Renal cortex interstitium (tissue), 11 donors: ENCODE results near the gene PPIL3. TPM values are rescaled to one million over a fixed set of nuclear protein-coding genes. Genes with fewer than 3 reads are reported as not detected.
A peak's percentile ranks its signal among the peaks of the same experiment; 100 is the strongest.

Source experiments
- DNase-seq, 11 donors: peaks; one replicate each; pipeline ENCODE4 v3.0.0-alpha.2; 2013; ENCODE audit warnings: low read depth in 9 of 11, low spot score in 4 of 11; ENCODE audit errors: extremely low read depth in 1 of 11
- polyA plus RNA-seq, 3 donors: library from polyadenylated mRNA; unstranded; fragments of 120-200 nt; gene quantifications; one replicate each; pipeline ENCODE4 v1.2.1, GENCODE V29; 2013; ENCODE audit not compliant: insufficient read length in 3 of 3

Gene PPIL3
- polyA plus RNA-seq, 3 donors: 49.2 to 70.3 (median 65.1) TPM

- DNase-seq: no peak
These were observed 17.7 kb downstream of the PPIL3 start for GRCh38 chr2:200871151-200871550.

GRCh38 chr2:200869014-200869413 lies 19.9 kb downstream of the PPIL3 start:
- DNase-seq: no peak

GRCh38 chr2:200864176-200865034 lies 24.5 kb downstream of the PPIL3 start, which contains the start of gene CLK1:
Gene CLK1 (minus strand): TSS chr2:200864658. CDS start chr2:200861862, 2,796 bp downstream.
- DNase-seq: peak; percentile 88 to 95 (median 92)

GRCh38 chr2:200863782-200864175 lies 25.1 kb downstream of the PPIL3 start:
- peak in 4 of 11 donors; percentile 36 to 79 (median 52) for DNase-seq

- DNase-seq: peak in 7 of 11 donors; percentile 40 to 75 (median 47)
These were observed 26.3 kb downstream of the PPIL3 start for GRCh38 chr2:200862532-200863000.

- DNase-seq: peak in 1 of 11 donors; percentile 9
These were observed 27.2 kb downstream of the PPIL3 start for GRCh38 chr2:200861617-200862155.

- no peak for DNase-seq
These were observed 28.6 kb downstream of the PPIL3 start for GRCh38 chr2:200860092-200860795.

- DNase-seq: no peak
These were observed 32.1 kb downstream of the PPIL3 start for GRCh38 chr2:200856806-200857205.

GRCh38 chr2:200852605-200853004 lies 36.3 kb downstream of the PPIL3 start:
- DNase-seq: no peak

- no peak for DNase-seq
These were observed 37.3 kb downstream of the PPIL3 start for GRCh38 chr2:200851398-200852248.

- no peak for DNase-seq
These were observed 38.2 kb downstream of the PPIL3 start for GRCh38 chr2:200850512-200851256.

GRCh38 chr2:200847939-200848338 lies 40.9 kb downstream of the PPIL3 start:
- no peak for DNase-seq

GRCh38 chr2:200847269-200847668 lies 41.6 kb downstream of the PPIL3 start:
- no peak for DNase-seq

- no peak for DNase-seq
These were observed 43.1 kb downstream of the PPIL3 start for GRCh38 chr2:200845669-200846325.

- DNase-seq: no peak
These were observed 43.7 kb downstream of the PPIL3 start for GRCh38 chr2:200845194-200845593.

- no peak for DNase-seq
These were observed 44.6 kb downstream of the PPIL3 start for GRCh38 chr2:200843993-200844948.

- no peak for DNase-seq
These were observed 49.4 kb downstream of the PPIL3 start for GRCh38 chr2:200839513-200839912.
